ENCODE data around the gene FMNL2.

FMNL2 gene

DNA sequence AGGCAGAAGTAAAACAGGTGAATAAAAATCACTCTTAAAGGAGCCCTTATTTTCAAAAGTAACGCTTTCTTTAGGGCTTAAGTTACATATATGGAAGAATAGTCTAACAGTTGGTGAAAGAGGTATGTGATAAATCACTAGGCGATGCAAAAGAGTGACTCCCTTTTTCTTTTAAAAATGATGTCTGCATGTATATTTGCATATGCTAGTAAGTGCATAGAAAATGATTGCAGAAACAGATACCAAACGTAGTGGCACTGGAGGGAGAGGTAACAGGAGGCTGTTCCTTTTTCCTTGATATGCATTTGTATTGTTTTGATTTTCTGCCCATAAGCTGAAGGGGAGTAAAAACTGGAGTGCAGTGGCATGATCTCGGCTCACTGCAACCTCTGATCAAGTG, 224.0 kb downstream of the FMNL2 start:
- no peak overlapping the region for H3K9ac ChIP-seq (ENCODE audit: low read length)
- no peak overlapping the region for H3K4me3 ChIP-seq (ENCODE audit: low read length)
- no peaks in the 10 kb centered on the region for H3K9me3 ChIP-seq (ENCODE audit: control insufficient read depth, low read depth, low read length)
- peaks cover 14% of the 10 kb centered on the region for H3K36me3 ChIP-seq (ENCODE audit: control insufficient read depth, low read depth, low read length)
- H3K4me1 ChIP-seq (ENCODE audit: control insufficient read depth, low read depth, low read length) = peaks cover 3% of the 10 kb centered on the region
- no peaks in the 10 kb centered on the region for H3K27me3 ChIP-seq (ENCODE audit: control insufficient read depth, insufficient read depth, low read length)
- H3K27ac ChIP-seq (ENCODE audit: low read length) = no peak overlapping the region

DNA sequence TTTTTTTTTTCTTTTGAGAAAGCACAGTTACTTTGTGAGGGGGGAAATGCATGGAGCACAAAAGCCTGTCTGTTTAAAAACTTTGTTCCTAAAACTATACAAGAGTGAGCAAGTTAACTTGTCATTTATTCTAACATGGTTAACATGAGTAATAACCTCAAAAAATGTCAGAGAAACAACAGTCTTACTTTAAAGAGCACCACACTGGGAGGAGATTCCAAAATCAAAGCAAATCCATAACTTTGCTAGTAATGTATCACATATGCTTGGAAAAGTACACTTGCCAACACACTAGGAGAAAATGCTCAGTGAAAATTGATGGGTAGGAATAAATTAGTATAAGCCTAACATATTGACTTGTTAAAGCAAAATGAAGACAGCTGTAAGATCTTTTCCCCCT, 225.2 kb downstream of the FMNL2 start:
- Histone ChIP-seq H3K27ac (ENCODE audit: low read length) (no peak overlapping the region), H3K9ac (ENCODE audit: low read length) (no peak overlapping the region), H3K9me3 (ENCODE audit: control insufficient read depth, low read depth, low read length) (no peaks in the 10 kb centered on the region), H3K27me3 (ENCODE audit: control insufficient read depth, insufficient read depth, low read length) (no peaks in the 10 kb centered on the region), H3K36me3 (ENCODE audit: control insufficient read depth, low read depth, low read length) (peaks cover 14% of the 10 kb centered on the region), H3K4me1 (ENCODE audit: control insufficient read depth, low read depth, low read length) (peaks cover 3% of the 10 kb centered on the region), H3K4me3 (ENCODE audit: low read length) (no peak overlapping the region)

DNA sequence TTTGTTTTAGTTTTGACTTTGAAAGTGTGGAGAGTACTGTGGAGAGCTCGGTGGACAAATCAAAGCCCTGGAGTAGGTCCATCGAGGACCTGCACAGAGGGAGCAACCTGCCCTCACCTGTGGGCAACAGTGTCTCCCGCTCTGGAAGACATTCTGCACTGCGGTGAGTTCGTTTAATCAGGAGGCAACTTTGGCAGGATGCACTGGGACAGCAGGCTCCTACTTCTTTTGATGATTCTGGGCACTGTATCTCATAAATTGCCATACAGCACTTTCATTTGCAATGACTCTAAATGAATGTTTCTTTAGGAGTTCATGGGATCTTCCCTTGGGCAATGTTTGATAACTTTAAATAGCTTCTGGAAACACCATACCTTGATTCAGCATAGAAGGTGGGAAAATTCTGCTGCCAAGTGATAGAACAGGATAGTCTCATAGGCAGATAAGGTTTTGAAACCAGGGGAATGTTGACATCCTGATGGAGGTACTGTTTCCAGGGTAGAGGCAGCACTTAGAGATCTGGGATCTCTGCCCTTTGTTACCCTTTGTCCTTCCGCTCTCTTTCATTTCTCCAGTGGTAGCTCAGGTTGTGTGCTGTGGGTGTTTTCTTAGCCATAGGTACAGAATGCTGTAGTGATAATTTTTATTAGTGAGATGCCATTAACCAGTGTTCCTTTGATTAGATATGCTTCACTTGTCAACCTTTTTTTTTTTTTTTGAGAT, 226.1 kb downstream of the FMNL2 start:
- Histone ChIP-seq H3K4me1 (ENCODE audit: control insufficient read depth, low read depth, low read length) (peaks cover 3% of the 10 kb centered on the region), H3K9ac (ENCODE audit: low read length) (no peak overlapping the region), H3K27me3 (ENCODE audit: control insufficient read depth, insufficient read depth, low read length) (no peaks in the 10 kb centered on the region), H3K36me3 (ENCODE audit: control insufficient read depth, low read depth, low read length) (peaks cover 14% of the 10 kb centered on the region), H3K4me3 (ENCODE audit: low read length) (no peak overlapping the region), H3K9me3 (ENCODE audit: control insufficient read depth, low read depth, low read length) (no peaks in the 10 kb centered on the region), H3K27ac (ENCODE audit: low read length) (no peak overlapping the region)

DNA sequence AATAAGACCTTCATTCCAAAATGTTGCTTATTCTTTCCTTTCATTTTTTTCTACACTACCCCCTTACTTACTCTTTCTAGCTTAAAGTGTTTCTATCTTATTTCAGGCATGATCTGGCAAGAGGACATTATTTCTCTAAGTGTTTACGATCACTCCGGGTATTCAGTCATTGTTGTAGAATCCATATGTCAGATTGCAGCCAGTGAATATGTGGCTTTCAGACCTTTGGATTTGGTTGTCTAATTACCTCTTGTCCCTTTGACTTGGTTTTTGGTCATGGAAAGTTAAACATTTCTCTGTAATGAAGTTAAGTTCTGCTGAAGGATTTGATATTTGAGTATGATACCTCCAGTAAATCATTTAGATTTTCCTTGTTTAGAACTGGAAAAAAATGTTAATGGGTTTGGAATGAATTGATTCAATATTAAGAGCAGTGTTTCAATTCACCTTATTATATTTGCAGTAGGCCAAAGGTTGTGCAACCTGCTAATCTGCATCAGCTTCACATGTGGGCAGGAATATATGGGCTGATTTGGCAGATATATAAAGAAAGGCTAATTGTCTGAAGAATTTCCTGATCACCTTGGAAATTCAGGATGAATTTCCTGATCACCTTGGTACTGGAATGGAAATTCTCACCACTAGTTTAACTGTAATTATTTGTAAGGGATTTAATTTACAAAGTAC, 227.4 kb downstream of the FMNL2 start:
- H3K4me1 ChIP-seq (ENCODE audit: control insufficient read depth, low read depth, low read length) = peaks cover under 1% of the 10 kb centered on the region
- H3K36me3 ChIP-seq (ENCODE audit: control insufficient read depth, low read depth, low read length) = peaks cover 14% of the 10 kb centered on the region
- no peak overlapping the region for H3K9ac ChIP-seq (ENCODE audit: low read length)
- no peaks in the 10 kb centered on the region for H3K27me3 ChIP-seq (ENCODE audit: control insufficient read depth, insufficient read depth, low read length)
- H3K4me3 ChIP-seq (ENCODE audit: low read length) = no peak overlapping the region
- H3K27ac ChIP-seq (ENCODE audit: low read length) = no peak overlapping the region
- H3K9me3 ChIP-seq (ENCODE audit: control insufficient read depth, low read depth, low read length) = no peaks in the 10 kb centered on the region

DNA sequence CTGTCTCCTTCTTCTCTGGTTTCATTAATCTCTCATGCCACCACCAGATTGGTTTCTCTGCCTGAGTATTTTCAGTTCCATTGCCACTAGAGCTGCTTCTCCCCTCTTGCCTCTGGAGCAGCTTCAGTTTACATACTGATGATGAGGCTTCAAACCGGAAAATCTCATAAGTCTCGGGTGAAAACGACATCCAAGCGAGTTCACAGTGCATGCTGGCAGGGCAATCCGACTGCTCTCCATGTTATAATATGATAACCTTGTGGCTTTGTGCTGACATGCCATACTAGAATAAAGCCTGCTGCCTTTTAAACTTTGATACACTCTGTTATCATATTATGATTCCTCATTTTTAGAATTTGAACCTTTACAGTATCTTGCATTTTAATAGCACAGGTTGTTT, 228.8 kb downstream of the FMNL2 start:
- Histone ChIP-seq H3K27me3 (ENCODE audit: control insufficient read depth, insufficient read depth, low read length) (no peaks in the 10 kb centered on the region), H3K9me3 (ENCODE audit: control insufficient read depth, low read depth, low read length) (no peaks in the 10 kb centered on the region), H3K4me3 (ENCODE audit: low read length) (no peak overlapping the region), H3K36me3 (ENCODE audit: control insufficient read depth, low read depth, low read length) (peaks cover 13% of the 10 kb centered on the region), H3K4me1 (ENCODE audit: control insufficient read depth, low read depth, low read length) (no peaks in the 10 kb centered on the region), H3K9ac (ENCODE audit: low read length) (no peak overlapping the region), H3K27ac (ENCODE audit: low read length) (no peak overlapping the region)

DNA sequence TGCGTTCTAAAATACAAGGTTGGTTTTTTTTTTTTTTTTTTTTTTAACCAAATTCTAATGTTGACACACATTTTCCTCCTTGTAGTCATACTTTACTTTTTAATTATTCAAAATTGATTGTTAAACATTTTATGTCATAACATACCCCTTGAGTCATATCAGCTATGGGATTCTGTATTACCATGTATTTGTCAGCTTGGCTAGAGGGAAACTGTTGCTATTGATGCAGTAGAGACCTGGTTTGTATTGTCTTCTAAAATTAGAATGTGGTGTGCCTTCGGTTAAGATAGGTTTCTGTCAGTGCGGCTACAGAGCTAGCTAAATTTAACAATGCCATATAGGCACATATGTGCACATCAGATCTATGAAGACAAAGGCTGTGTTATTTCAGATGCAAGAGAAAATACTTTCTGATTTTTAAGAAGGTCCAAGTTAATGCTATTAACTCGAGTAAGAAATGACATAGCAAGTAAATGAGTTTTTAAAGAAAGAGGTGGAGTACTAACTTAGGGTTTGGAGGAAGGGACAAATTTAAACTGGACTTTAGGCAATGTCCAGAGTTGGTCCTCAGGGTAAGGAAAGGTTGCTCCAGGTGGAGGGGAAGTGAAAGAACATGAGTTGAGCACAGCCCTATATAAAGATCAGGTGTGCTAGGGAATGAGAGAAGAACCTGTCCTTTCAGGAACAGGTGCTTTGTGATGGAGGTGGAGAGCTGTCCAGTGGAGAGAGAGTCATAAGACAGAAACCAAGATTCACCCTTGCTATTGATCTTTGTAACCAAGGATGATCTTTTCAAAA, 230.0 kb downstream of the FMNL2 start:
- Histone ChIP-seq H3K36me3 (ENCODE audit: control insufficient read depth, low read depth, low read length) (peaks cover 9% of the 10 kb centered on the region), H3K27ac (ENCODE audit: low read length) (no peak overlapping the region), H3K27me3 (ENCODE audit: control insufficient read depth, insufficient read depth, low read length) (no peaks in the 10 kb centered on the region), H3K9me3 (ENCODE audit: control insufficient read depth, low read depth, low read length) (no peaks in the 10 kb centered on the region), H3K4me3 (ENCODE audit: low read length) (no peak overlapping the region), H3K9ac (ENCODE audit: low read length) (no peak overlapping the region), H3K4me1 (ENCODE audit: control insufficient read depth, low read depth, low read length) (no peaks in the 10 kb centered on the region)

DNA sequence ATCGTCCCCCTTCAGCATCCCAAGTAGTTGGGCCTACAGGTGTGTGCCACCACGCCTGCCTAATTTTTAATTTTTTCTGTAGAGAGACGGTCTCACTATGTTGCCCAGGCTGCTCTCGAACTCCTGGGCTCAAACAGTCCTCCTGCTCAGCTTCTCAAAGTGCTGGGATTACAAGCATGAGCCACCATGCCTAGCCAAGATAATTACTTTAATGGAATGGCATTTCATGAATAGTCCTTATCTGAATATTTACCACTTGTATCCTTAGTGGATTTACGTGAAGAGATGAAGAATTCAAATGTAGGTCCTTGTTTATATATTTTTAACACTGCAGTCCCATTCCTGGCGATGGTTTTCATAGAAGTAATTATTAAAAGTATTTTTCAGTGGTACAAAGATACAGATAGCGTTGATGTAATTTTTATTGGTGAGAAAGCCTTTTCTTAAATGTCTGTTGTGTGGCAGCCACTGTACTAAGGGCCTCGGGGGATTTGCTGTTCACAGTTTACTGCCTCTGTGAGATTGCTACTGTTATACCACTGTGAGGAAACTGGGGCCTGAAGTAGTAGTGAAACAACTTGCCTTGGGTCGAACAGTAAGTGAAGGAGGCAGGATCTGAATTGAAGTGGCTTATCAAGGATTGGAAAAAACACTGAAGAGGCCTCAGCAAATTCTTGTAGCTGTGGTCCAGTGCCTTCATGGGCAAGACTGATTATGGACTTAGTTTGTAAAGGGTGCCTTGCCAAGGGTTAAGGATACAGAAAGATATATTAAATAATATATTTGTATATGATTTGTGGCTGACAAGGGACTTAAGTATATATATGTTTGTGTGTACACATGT, 231.1 kb downstream of the FMNL2 start:
- H3K4me3 ChIP-seq (ENCODE audit: low read length) = no peak overlapping the region
- H3K9me3 ChIP-seq (ENCODE audit: control insufficient read depth, low read depth, low read length) = no peaks in the 10 kb centered on the region
- no peaks in the 10 kb centered on the region for H3K4me1 ChIP-seq (ENCODE audit: control insufficient read depth, low read depth, low read length)
- peaks cover 3% of the 10 kb centered on the region for H3K36me3 ChIP-seq (ENCODE audit: control insufficient read depth, low read depth, low read length)
- H3K9ac ChIP-seq (ENCODE audit: low read length) = no peak overlapping the region
- H3K27ac ChIP-seq (ENCODE audit: low read length) = no peak overlapping the region
- H3K27me3 ChIP-seq (ENCODE audit: control insufficient read depth, insufficient read depth, low read length) = no peaks in the 10 kb centered on the region

DNA sequence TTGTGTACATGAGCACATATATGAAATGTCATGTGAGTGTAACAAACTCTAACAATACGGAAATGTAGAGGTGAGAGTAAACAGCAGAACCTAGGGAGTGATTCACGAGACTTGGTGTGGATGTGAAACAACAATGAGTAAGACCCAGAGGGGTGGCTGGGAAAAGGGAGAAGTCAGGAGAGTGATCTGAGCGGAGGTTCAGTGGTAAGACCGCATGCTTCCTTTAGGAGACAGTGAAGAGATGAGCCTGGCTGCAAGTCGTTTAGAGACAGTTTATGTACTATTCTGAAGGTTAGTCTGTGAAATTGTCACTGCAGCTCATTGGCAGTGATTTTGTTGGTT, 231.7 kb downstream of the FMNL2 start:
- Histone ChIP-seq H3K27ac (ENCODE audit: low read length) (no peak overlapping the region), H3K4me1 (ENCODE audit: control insufficient read depth, low read depth, low read length) (peaks cover 4% of the 10 kb centered on the region), H3K9me3 (ENCODE audit: control insufficient read depth, low read depth, low read length) (no peaks in the 10 kb centered on the region), H3K9ac (ENCODE audit: low read length) (no peak overlapping the region), H3K4me3 (ENCODE audit: low read length) (no peak overlapping the region), H3K36me3 (ENCODE audit: control insufficient read depth, low read depth, low read length) (no peaks in the 10 kb centered on the region), H3K27me3 (ENCODE audit: control insufficient read depth, insufficient read depth, low read length) (no peaks in the 10 kb centered on the region)

DNA sequence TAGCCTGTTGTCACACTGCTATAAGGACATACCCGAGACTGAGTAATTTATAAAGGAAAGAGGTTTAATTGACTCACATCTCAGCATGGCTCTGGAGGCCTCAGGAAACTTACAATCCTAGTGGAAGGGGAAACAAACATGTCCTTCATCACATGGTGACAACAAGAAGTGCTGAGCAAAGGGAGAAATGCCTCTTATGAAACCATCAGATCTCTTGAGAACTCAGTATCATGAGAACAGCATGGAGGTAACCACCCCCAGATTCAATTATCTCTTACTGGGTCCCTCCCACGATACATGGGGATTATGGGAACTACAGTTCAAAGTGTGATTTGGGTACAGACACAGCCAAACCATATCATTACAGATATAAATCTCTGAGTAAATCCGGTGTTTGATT, 233.6 kb downstream of the FMNL2 start:
- no peaks in the 10 kb centered on the region for H3K36me3 ChIP-seq (ENCODE audit: control insufficient read depth, low read depth, low read length)
- peaks cover 4% of the 10 kb centered on the region for H3K4me1 ChIP-seq (ENCODE audit: control insufficient read depth, low read depth, low read length)
- H3K27ac ChIP-seq (ENCODE audit: low read length) = no peak overlapping the region

DNA sequence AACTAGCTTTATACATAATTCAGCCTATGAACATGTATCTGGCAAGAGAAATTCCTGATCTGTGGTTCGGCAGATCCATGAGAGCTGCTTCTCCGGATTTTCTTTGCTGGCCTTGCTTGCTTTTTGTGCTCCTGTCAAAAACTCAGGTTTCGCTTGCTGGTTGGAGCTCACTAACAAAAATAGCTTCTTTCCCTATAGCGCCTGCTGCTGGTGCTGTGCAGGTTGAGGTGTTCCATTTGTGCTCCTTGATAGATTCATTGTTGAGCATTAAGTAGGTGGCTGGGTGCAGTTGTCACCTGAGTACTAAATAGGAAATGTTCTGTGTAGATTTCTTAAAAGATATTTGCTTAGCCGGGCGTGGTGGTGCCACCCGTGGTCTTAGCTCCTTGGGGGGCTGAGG, 234.2 kb downstream of the FMNL2 start:
- Histone ChIP-seq H3K27ac (ENCODE audit: low read length) (no peak overlapping the region), H3K36me3 (ENCODE audit: control insufficient read depth, low read depth, low read length) (no peaks in the 10 kb centered on the region), H3K4me1 (ENCODE audit: control insufficient read depth, low read depth, low read length) (peaks cover 4% of the 10 kb centered on the region), H3K27me3 (ENCODE audit: control insufficient read depth, insufficient read depth, low read length) (no peaks in the 10 kb centered on the region), H3K4me3 (ENCODE audit: low read length) (no peak overlapping the region), H3K9ac (ENCODE audit: low read length) (no peak overlapping the region), H3K9me3 (ENCODE audit: control insufficient read depth, low read depth, low read length) (no peaks in the 10 kb centered on the region)

More for the DNA sequence above, 233.6 kb downstream of the FMNL2 start:
- no peak overlapping the region for H3K4me3 ChIP-seq (ENCODE audit: low read length)
- H3K9me3 ChIP-seq (ENCODE audit: control insufficient read depth, low read depth, low read length) = no peaks in the 10 kb centered on the region
- H3K9ac ChIP-seq (ENCODE audit: low read length) = no peak overlapping the region
- H3K27me3 ChIP-seq (ENCODE audit: control insufficient read depth, insufficient read depth, low read length) = no peaks in the 10 kb centered on the region

Data from iPS-18a (cell line).